Activated CD8-positive, alpha-beta memory T cell treated with anti-CD3 and anti-CD28 coated beads, Interleukin-2, amount 50 U/mL, for 1 hour (primary cell): ENCODE results near the gene PPP1R1B.

Source experiments
- DNase-seq: peaks from one replicate; pipeline ENCODE4 v3.0.0-alpha.2; 2020; ENCODE audit errors: extremely low read depth

The PPP1R1B gene

DNA sequence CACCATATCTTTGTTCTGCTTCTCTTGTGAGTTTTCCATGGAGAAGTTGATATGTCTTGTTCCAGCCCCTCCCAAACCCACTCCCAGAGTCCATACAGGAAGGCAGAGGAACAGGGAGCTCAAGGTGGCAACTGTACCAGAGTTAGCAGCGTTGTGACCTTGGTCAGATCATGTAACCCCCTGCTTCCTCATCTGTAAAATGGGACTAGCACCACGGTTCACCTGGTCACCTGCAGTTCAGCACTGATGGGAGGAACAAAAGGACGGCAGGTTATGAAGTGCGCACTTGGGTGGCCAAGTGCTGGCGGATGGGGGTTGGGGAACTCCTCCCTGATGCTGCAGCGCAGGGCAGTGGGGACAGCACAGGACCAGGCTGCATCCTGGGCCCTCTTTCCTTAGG lies 11.3 kb upstream of the PPP1R1B start:
- no peak for DNase-seq

DNA sequence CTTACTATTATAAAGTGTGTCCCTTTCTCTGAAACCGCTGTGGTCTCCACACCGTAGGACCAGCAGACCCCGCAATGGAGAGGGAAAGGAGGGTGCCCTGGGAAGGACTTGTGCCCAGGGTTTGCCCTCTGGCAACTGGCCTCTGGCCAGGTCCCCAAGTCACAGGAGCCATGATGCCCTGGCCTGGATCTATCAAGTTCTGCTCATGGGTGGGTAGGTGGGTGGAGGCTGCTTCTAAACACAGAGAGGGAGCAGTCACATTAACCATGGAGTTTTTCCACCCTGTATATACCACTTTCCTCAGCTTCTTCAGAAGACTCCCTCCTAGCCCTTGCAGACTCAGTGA lies 9.7 kb upstream of the PPP1R1B start:
- no peak for DNase-seq

DNA sequence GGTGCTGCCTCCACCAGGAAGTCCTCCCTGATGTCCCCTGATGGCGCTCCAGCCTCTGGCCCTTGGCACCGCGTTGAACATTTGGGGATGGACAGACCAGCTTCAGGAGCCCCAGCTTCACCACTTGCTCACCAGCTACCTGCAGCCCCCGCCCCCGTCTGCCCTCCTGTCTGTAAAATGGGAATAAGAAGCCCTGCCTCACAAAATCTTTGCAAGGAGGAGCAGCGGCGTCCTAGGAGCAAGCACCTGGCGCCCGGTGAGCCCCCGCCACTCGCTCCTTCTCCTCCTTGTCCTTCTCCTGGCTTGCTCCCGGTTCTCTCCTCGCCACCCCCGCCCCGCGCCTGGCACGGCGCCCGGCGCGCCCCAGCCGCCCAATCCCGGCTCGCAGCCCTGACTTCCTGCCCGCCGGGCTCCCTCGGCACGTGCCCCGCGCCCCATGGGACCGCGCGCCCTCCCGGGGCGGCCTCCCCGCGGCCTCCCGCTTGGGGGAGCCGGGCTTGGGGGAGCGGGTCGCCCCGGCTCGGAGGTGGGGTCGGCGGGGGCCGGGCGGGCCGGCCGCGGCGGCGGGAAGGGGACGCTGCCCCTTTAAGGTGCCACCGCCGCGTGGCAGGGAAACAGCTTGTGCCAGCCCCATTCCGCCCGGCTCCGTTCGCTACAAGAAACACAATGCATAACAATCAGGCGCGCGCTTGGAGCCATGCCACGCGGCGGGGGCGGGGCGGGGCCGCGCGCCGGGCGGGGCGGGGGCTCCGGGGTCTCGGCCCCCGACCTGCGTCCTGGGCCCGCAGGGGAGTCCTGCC lies 9.1 kb upstream of the PPP1R1B start:
- no peak for DNase-seq

DNA sequence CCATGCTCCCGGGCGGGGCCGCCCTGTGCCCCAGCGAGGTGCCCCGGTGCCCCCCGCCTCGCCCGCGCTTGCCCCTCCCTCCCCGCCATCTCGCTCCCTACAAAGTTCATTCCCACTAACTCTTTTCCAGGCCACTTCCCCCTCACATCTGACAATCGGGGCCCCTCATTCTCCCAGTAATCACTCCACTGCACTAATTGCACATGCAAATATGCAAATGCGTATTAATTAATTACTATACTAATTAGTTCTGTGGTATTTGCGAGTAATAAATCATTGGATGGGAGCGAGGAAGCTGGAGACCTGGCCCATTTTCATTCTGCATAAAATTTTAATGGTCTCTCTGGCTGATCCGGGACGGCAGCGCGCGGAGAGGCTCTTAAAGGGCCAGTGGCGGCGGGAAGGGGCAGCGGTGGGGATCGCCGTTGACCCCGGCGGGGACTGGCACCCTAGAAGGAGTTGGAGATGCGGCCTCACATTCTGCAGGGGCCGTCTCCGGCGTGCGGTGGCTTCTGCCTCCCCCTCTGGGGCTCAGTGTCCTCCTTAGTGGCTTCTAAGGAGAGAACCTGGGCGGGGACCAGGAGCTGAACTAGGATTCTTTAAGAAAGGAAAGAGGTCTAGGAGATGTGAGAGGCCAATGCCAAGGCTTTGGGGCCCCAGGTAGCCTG lies 8.4 kb upstream of the PPP1R1B start:
- DNase-seq = no peak

DNA sequence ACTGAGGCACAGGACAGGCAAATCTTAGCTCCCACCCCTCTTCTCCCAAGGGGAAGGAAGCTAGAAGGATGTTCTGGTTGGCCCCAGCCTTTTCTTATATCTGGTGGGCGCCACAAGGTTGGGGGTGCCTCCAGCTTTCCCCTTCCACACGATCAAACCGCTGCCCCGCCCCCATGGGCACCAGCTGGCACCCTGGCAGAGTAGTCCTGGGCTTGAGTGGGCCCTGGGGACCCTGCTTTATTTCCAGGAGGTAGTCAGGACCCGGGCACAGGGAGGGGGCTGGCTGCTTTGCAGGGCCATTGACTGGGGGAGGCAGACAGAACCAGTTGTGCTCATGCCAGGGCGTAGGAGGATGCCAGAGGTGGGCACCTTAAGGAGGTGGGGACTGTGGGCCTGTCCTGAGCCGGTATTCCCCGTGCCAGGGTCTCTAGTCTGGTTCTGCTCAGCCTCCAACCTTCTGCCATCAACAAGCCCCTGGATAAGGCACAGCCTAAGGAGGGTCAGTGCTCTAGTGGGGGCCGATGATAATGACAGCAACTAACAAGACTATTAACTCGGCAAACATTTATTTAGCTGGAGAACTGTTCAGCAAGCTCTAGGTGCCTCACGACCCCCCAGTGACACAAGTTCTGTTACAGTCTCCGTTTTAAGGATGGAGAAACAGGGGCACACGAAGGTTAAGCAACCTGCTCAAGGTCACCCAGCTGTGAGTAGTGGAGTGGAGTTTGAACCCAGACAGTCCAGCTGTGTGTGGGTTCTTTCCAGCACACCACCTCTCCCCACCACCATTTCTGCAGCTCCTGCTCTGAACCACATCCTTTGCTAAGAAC lies 7.6 kb upstream of the PPP1R1B start:
- no peak for DNase-seq

DNA sequence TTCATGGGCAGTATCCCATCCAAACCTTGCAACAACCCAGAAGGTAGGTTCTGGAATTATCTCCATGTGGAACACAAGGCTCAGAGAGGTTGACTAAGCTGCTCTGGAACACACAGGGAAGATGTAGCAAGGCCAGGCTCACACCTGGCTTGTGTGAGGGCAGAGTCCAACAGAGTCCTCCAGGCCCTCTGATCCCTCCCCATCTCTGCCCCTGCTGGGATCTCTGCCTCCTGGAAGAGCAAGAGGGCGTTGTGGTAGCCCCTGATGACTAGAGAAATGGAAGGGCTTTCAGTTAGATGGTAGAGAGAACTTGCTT lies 7.0 kb upstream of the PPP1R1B start:
- DNase-seq = no peak

DNA sequence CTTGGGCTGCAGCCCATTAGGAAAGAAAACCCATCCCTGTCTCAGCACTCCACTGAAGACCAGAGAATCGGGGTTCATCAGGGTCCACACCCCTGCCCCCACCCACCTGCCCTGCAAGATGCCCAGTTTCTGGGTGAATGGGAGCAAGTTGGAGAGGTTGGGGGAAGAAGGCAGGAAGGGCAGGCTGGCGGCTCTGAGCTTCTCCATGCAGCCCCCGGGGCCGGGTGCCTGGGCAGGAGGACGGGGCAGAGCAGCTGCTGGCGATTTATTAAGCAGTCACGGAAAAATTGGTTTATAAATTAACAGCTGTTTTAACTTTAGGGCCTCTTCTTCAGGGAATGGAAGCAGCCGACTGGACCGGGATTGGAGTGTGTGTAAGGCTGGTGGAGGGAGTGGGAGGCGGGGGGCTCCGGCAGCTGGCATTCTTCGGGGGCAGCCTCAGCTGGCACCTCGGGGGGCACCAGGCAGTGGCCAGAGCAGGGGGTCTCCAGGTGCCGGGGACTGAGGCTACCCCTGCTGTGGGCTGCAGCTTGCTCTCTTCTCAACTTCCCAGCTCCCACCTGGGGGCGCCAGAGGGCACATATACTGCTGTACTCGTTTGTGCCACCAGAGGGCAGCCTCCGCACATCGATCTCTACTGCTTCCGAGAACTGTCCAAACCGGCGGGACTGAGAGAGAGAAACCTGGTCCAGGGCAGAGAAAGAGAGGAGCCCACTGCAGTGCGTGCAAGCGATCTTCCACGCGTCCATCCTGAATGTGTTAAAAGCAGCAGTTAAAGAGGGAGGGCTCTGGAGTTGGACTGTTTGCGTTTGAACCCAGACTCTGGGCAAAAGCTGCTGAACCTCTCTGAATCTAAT lies 5.0 kb upstream of the PPP1R1B start:
- DNase-seq = peak; percentile 63

DNA sequence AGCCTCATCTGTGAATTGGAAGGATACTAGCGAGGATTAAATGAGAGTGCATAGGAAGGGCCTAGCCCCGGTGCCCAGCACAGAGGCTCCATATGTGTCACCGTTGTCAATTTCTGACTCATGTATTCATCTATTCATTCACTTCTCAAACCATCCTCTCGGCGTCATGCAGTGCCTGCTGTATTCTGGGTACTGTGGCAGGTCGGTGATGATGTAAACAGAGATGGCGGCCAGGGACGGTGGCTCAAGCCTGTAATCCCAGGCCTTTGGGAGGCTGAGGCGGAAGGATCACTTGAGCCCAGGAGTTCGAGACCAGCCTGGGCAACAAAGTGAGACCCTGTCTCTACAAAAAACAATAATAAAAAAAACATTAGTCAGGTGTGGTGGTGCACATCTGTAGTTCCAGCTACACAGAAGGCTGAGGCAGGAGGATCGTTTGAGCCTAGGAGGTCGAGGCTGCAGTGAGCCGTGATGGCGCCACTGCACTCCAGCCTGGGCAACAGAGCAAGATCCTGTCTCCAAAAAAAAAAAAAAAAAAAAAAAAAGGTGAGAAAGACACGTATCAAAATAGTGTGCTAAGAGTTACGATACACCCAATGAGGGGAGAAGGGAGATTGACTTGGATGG lies 4.3 kb upstream of the PPP1R1B start:
- no peak for DNase-seq

DNA sequence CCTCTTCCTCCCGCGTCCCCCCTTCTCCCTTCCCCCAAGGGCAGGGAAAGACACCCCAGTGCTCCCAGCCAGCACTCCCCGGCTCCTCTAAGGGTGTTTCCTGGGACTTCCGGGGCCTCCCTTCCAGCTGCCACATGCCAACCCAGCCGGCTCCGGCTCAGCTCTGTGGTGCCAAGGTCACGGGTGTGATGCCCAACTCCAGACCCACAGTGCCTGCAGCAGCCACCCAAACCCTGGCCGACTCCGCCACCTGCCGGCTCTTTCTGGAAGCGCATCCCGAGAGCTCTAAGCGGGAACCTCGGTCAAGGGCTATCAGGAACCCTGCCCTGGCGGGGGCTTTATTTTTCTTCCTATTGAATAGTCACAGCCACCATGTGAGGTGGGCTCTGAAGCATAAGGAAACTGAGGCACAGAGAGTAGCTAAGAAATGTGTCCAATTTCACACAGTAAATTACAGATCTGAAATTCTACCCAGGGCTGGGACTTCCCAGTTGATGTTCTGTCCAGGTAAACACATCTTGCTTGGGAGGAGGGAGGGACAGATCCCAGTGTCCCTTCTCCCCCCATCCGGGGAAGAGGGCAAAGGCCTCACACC lies 3.3 kb upstream of the PPP1R1B start:
- DNase-seq = peak; percentile 50

DNA sequence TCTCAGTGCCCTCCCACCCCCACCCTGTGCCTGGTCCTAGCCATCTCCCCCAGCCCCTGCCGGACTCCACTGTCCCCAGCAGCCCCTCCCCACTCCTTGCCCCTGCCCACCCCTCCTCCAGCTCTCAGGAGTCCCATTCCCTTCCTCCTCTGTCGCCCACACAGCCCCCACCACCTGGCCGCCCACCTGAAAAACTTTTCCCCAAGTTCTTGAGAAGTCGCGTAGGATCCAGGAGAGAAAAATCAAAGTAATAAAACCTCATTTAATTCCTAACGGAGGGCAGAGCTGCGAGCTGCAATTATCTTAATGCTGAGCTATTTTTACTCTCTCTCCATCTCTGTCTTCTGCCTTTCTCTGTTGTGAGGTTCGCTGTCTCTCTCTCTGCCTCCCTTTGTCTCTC lies 2.4 kb upstream of the PPP1R1B start:
- no peak for DNase-seq

DNA sequence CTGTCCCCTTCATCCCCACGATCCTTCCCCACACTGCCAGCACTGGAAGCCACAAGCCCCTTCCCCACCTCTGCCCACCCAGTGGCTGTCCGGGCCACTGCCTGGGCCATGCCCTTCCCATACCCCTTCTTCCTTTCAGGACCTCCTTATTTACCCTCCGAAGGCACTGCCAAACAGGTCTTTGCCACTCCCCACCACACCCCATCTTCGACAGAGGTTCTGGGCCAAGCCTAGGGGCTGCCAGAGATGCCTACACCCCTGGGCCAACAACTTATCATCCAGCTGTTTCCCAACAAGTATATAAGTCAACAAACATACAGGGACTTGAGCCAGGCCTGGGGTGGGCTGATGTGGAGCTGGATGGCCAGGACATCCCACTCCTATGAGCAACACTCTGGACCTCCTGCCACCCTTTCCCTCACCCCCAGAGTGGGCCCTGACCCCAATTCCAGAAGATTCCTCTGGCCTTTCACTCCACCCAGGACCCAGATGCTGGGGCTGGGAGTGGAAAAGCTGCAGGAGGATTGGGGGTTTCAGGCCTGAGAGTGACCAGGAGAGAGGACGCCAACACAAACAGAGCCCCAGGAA lies 1.5 kb upstream of the PPP1R1B start:
- no peak for DNase-seq

DNA sequence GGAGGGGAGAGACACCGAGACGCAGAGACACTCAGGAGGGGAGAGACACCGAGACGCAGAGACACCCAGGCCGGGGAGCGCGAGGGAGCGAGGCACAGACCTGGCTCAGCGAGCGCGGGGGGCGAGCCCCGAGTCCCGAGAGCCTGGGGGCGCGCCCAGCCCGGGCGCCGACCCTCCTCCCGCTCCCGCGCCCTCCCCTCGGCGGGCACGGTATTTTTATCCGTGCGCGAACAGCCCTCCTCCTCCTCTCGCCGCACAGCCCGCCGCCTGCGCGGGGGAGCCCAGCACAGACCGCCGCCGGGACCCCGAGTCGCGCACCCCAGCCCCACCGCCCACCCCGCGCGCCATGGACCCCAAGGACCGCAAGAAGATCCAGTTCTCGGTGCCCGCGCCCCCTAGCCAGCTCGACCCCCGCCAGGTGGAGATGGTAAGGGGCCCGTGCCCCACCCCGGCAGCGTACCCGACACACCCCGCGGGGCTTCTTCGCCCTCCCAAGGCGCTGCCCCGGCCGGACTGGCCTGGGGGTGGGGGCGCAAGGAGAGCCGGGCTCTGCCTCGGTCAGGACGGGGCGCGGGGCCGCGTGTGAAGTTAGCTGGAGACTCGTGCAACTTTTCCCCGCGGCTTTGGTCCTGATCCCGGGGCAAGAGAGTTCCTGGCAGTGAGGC lies 427 bp downstream of the PPP1R1B start:
- no peak for DNase-seq

DNA sequence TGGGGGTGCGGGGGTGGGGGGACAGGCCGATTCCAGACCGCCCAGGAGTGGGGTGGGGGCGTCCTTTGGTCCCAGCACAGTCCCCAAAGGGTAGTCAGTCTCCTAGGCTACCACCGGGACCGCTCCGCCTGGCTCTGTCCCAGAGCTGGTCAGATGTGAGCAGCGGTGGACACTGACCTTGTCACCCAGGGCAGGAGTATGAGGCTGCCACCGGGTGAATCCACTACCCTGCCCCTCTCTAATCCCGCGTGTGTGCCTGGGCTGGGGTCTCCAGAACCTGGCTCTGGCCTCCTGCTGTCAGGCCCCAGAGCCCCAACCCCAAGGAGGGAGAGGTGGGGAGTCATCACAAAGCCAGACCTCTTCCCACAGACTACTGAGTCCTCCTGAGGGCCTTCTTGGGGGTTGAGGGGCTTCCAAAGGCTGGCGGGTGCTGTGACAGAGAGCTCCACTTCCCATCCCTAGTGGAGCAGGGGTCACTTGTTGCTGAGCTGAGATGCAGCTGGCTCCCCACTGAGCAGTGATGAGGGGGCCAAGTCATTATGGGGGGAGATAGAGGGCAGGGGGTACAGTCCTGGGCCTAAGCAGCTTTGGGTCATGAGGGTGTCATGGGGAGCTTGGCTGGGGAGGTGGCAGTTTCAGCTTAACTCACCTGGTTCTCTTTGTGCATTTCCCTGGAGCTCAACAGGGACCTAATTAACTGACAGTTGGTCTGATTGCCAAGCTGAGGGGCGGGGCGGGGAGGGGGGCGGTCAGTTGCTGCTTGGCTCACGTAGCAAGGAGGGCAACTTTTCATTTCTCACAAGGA lies 1.2 kb downstream of the PPP1R1B start:
- DNase-seq = no peak

DNA sequence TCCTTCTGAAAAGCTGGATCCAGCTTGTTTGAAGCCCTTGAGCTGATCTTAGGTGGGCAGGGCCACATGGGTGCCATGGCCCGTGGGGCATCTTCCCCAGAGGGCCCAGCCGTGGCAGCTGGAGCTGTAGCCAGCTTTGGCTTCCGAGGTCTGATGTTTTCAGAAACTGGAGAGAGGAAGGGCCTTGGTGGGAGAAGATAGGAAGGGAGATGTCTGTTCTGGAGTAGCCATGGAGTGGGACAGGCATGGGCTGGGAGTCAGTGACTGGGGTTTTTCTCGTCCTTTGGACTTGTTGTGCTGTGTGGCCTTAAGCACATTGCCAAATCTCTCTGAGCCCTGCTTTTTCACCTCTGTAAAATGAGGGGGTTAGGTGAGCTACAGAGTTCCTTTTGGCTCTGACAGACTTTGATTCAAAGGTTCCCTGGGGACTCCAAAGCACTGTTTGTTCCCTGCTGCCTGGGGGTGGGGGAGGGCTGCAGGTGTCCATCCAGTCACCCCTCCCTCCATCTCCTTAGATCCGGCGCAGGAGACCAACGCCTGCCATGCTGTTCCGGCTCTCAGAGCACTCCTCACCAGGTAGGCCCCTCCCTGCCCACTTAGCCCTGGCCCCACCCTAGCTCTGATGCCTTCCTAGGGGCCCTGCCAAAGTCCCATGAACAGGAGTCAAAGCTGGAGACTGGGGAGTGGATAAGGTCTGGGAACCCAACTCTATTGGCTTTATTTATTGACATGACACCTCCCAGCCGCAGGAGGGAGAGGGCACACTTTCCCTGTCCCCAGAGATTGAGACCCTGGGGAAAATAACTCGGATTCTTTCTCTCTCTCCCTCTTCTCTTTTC lies 2.1 kb downstream of the PPP1R1B start:
- DNase-seq = no peak

DNA sequence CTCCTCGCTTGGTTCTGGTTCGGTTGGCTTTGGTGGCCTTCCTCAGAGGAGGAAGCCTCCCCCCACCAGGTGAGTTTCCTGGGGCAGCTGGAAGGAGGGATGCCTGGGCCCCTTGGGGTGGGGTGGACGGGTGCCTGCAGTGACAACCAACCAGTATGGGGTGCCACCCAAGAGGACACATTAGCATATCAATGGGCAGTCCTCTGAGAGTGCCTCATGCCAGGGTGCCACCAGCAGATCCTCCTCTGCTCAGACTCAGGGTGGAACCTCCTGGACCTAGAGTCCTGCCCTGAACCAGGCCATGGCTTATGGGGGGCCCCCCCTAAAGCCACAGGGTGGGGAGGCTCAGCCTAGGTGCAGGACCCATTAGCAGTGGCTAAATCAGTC lies 2.7 kb downstream of the PPP1R1B start:
- no peak for DNase-seq

DNA sequence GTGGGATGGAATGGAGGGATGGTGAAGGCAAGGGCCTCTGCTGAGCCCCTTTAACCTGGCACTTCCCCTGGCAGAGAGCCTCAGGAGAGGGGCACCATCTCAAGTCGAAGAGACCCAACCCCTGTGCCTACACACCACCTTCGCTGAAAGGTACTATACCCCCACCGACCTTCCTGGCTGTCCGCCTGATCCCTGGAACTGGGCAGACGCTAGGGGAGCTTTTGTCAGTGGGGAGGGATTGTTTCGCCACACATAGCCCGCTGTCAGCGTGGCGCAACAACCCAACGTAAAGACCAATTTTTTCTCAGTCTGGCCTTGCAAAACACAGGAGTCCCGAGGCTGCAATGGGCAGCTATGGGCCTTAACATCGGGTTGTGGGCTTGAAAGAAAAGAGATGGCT lies 3.1 kb downstream of the PPP1R1B start:
- DNase-seq = no peak

DNA sequence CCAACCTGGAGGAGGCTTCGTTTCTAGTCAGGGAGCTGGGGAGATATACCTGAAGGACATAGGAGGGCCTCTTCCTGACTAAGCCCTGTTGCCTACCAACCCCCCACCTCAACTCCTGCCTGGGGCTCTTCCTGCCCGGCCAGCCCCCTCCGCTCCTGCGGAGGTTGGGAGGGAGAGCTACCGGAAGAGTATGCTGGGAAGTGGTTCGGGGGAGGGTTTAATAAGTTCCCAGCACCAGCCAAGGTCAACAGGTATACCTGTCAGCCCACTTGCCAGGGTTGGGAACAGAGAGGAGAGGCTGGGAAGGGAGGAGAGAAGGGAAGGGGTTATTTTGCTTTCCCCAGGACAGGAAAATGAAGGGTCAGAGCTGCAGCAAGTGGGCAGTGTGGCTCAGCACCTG lies 4.7 kb downstream of the PPP1R1B start:
- no peak for DNase-seq

DNA sequence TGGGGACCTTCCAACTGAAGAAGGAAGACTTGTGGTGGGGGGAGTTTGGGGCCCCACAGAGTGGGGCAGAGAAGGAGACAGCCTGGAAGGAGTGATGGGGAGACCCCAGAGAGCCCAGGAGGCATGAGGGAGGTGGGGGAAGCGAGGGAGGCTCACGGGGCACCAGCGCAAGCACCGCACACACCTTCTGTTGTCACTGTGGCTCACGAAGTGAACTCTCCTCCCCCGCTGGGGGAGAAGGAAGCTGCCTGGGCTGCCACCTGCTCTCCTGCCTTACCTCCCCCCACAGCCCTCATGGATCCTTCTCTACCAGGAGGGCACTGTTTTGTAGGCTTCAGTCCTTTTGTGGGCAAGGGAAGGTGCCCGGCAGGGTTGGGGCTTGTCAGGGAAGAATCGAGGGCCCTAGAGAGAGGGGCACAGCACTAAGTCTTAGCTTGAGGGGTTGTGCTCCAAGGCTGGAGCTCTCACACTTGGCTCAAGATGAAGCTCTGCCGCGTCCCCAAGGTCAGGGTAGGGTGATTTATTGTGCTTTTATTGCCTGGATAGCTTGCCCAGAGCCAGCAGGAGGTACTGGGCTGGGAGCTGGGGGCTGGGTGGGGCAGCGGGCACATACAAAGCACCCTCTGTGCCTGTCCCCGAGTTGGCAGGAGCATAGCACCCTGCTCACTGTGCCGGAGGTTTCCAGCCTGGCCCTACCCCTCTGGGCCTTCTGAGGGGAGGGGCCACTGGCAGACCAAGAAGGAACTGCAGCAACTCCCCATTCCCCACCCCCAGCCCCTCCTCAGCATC lies 5.6 kb downstream of the PPP1R1B start:
- DNase-seq = no peak
